ENCODE results near the gene TMEM223. TPM values are rescaled to one million over a fixed set of nuclear protein-coding genes. Genes with fewer than 3 reads are reported as not detected.

Gene TMEM223
- total RNA-seq, 3 donors from 2014 or later: 26.9 to 34.1 (median 29.8) TPM

GRCh38 chr11:62788991-62789390 is 2.8 kb downstream of the TMEM223 start:
- intact Hi-C loops (cut with DNase I; ENCODE audit: low total_unique reads): loop anchor here (5.0 to 10.0 kb wide), 3 partner anchors 46 to 1593 kb away; partner anchors contain the start of genes STX5, TEX54 and WDR74
- DNase-seq (ENCODE audit: low spot score in 2 of 2): no peak
- no peak overlapping the region for H3K4me3 ChIP-seq
- H3K9me3 ChIP-seq: no peaks in the 10 kb centered on the region
- peaks cover 6 to 7% of the 10 kb centered on the region in 2 donors for H3K4me1 ChIP-seq
- TF ChIP-seq, protein P1, sequence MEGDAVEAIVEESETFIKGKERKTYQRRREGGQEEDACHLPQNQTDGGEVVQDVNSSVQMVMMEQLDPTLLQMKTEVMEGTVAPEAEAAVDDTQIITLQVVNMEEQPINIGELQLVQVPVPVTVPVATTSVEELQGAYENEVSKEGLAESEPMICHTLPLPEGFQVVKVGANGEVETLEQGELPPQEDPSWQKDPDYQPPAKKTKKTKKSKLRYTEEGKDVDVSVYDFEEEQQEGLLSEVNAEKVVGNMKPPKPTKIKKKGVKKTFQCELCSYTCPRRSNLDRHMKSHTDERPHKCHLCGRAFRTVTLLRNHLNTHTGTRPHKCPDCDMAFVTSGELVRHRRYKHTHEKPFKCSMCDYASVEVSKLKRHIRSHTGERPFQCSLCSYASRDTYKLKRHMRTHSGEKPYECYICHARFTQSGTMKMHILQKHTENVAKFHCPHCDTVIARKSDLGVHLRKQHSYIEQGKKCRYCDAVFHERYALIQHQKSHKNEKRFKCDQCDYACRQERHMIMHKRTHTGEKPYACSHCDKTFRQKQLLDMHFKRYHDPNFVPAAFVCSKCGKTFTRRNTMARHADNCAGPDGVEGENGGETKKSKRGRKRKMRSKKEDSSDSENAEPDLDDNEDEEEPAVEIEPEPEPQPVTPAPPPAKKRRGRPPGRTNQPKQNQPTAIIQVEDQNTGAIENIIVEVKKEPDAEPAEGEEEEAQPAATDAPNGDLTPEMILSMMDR (IDR thresholded peaks at IDR 0.05): no peak
- TF ChIP-seq POLR2A (IDR thresholded peaks at IDR 0.05) (no peak), POLR2AphosphoS5 (IDR thresholded peaks at IDR 0.05) (no peak)
- H3K27me3 ChIP-seq: no peaks in the 10 kb centered on the region
- H3K36me3 ChIP-seq: no peaks in the 10 kb centered on the region
- peak overlapping the region in 1 of 2 donors; percentile 21 for H3K27ac ChIP-seq

DNA sequence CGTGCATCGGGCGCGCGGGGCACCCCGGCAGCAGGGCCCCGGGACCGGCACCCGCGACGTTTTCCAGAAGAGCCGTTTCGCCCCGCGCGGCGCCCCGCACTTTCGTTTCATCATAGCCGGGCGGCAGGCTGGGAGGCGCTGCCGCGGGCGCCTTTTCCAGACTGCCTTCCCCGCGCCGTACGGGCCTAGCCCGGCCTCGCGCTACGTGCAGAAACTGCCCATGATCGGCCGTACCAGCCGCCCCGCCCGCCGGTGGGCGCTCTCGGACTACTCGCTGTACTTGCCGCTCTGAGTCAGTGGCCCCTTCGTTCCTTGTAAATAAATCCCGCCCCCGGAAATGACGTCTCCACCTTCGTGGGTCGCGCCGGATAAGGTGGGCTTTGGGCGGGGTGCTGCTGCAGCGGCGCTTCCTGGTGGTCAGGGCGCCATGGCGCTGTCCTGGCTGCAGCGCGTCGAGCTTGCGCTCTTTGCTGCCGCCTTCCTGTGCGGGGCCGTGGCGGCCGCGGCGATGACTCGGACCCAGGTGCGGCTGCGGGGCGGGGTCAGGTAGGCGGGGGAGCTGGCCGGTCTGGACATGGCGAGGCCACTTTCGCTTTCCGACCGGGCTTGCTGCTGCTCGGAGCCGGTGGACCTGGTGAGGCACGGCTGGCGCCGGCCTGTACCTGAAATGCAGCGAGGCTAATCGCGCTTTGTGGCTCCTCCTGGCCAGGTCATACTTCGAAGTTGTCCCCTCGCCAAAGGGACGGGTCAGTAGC is 4.6 kb downstream of the TMEM223 start, which contains the start of gene TMEM179B:
TSS of gene TMEM179B (plus strand) at position 398 of the 755 bp plus-strand sequence. CDS start at position 428, 30 bp downstream.
- H3K27ac ChIP-seq: peak within 1 kb of the TSS; percentile 94 to 96
- H3K36me3 ChIP-seq: no peaks in the 10 kb centered on the region
- peak; percentile 98 for DNase-seq (ENCODE audit: low spot score in 2 of 2)
- intact Hi-C loops (cut with DNase I; ENCODE audit: low total_unique reads): loop anchor here (5.0 to 10.0 kb wide), 3 partner anchors 48 to 1595 kb away; partner anchors contain the start of genes STX5, TEX54 and WDR74
- peak within 1 kb of the TSS; percentile 97 to 100 (median 99) for H3K4me3 ChIP-seq
- no peaks in the 10 kb centered on the region for H3K27me3 ChIP-seq
- no peaks in the 10 kb centered on the region for H3K9me3 ChIP-seq
- TF ChIP-seq POLR2AphosphoS5 (IDR thresholded peaks at IDR 0.05) (peak; percentile 97 to 98 (median 97)), POLR2A (IDR thresholded peaks at IDR 0.05) (peak; percentile 96)
- TF ChIP-seq, protein P1 (IDR thresholded peaks at IDR 0.05): peak in 1 of 3 donors; percentile 58
- H3K4me1 ChIP-seq: peaks cover 6 to 7% of the 10 kb centered on the region in 2 donors

- no peak for TF ChIP-seq POLR2A (IDR thresholded peaks at IDR 0.05)
- peak in 2 of 3 donors; percentile 21 to 59 for TF ChIP-seq POLR2AphosphoS5 (IDR thresholded peaks at IDR 0.05)
- TF ChIP-seq, protein P1 (IDR thresholded peaks at IDR 0.05): peak; percentile 93 to 97 (median 95)
- peaks cover 6 to 7% of the 10 kb centered on the region in 2 donors for H3K4me1 ChIP-seq
- intact Hi-C loops (cut with DNase I; ENCODE audit: low total_unique reads): loop anchor here (5.0 to 10.0 kb wide), 3 partner anchors 48 to 1596 kb away; partner anchors contain the start of genes STX5, TEX54 and WDR74
These were observed 5.3 kb downstream of the TMEM223 start for GRCh38 chr11:62786318-62787004.

DNA sequence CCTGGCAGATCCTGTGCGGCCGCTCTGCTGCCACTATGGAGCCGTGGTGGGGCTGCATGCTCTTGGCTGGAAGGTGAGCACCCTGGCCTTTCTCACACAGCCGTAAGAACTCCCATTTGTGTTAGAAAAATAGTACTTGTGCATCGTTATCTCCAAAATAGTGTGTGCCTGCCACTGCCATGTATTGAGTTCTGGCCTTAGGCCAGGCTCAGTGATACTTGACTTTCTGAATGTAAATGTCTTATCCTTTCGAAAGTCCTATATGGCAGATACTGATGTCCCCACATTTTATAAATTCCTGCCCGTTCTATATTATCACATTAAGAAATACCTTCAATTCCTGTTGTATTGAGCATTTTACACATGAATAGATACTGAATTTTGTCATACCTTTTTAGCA is 9.1 kb downstream of the TMEM223 start:
- Histone ChIP-seq H3K9me3 (no peaks in the 10 kb centered on the region), H3K27me3 (no peaks in the 10 kb centered on the region), H3K4me3 (no peak overlapping the region), H3K4me1 (peaks cover 0 to 7% of the 10 kb centered on the region in 2 donors), H3K27ac (no peak overlapping the region), H3K36me3 (no peaks in the 10 kb centered on the region)
- no peak for DNase-seq (ENCODE audit: low spot score in 2 of 2)
- intact Hi-C loops (cut with DNase I; ENCODE audit: low total_unique reads): loop anchor here (10.0 kb wide), 2 partner anchors 52 to 82 kb away; partner anchors contain the start of genes STX5, TEX54 and WDR74
- no peak for TF ChIP-seq POLR2A (IDR thresholded peaks at IDR 0.05)
- TF ChIP-seq POLR2AphosphoS5 (IDR thresholded peaks at IDR 0.05): no peak
- TF ChIP-seq, protein P1 (IDR thresholded peaks at IDR 0.05): no peak

More at GRCh38 chr11:62786318-62787004, 5.3 kb downstream of the TMEM223 start:
- peak; percentile 86 to 91 for DNase-seq (ENCODE audit: low spot score in 2 of 2)
- peak overlapping the region; percentile 94 to 96 for H3K27ac ChIP-seq
- peak overlapping the region; percentile 97 to 100 (median 99) for H3K4me3 ChIP-seq
- H3K27me3 ChIP-seq: no peaks in the 10 kb centered on the region
- no peaks in the 10 kb centered on the region for H3K36me3 ChIP-seq
- H3K9me3 ChIP-seq: no peaks in the 10 kb centered on the region
